NCI-H187 treated with DMSO at 0.1 percent for 48 hours (cell line): ENCODE measurements around the gene COL18A1.

ENCODE experiments used
- DNase-seq: peaks from one replicate; lab custom pipeline; 2025; lab: John Stamatoyannopoulos, UW

Gene COL18A1

GRCh38 chr21:45468971-45469272, 64.0 kb downstream of the COL18A1 start:
- DNase-seq, result no peak

- no peak for DNase-seq
These were observed 64.5 kb downstream of the COL18A1 start for GRCh38 chr21:45469273-45470086.

DNA sequence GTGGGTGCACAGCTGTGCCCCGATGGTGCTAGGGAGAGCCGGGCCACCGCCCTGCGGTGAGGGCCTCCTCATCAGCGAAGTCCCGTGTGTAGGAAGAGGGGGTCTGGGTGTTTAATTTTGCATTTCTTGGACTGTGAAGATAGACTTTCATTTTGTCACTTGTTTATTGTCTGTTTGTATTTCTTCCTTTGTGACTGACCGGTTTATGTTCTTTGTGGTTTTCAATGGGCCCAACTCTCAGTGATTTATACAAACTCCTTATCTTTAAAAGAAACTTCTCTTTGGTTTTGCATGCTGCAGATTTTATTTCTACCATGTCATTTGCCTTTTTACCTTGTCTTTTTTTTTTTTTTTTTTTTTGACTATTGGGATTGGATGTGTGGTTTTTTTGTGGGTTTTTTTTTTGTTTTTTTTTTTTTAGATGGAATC, 65.1 kb downstream of the COL18A1 start:
- DNase-seq, result no peak

DNA sequence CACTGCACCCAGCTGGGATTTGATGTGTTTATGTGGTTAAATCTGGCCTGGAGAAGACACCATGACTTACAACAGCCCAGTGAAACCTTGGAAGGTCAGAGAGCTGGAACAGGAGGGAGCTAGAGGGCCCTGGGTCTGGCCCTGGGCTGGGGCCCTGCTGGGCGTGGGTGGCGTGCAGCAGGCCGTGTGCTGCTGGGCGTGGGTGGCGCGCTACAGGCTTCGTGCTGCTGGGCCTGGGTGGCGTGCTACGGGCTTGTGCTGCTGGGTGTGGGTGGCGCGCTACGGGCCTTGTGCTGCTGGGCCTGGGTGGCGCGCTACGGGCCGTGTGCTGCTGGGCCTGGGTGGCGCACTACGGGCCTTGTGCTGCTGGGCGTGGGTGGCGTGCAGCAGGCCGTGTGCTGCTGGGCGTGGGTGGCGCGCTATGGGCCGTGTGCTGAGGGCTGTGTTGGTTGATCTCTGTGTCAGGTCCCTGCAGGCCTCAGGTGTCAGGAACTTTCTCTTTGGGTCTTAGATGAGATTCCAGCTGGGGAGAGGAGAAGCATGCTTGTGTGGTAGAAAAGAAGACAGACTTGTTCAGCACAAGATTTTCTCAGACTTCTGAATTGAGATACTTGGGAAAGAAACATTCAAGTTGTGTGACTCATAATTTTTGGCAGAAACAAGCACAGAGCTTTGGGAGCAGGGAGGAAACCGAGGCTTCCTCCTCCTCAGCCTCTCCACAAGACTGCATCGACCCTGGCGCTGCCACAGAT, 66.0 kb downstream of the COL18A1 start:
- DNase-seq, result no peak

- no peak for DNase-seq
These were observed 66.7 kb downstream of the COL18A1 start for GRCh38 chr21:45471525-45472221.

DNA sequence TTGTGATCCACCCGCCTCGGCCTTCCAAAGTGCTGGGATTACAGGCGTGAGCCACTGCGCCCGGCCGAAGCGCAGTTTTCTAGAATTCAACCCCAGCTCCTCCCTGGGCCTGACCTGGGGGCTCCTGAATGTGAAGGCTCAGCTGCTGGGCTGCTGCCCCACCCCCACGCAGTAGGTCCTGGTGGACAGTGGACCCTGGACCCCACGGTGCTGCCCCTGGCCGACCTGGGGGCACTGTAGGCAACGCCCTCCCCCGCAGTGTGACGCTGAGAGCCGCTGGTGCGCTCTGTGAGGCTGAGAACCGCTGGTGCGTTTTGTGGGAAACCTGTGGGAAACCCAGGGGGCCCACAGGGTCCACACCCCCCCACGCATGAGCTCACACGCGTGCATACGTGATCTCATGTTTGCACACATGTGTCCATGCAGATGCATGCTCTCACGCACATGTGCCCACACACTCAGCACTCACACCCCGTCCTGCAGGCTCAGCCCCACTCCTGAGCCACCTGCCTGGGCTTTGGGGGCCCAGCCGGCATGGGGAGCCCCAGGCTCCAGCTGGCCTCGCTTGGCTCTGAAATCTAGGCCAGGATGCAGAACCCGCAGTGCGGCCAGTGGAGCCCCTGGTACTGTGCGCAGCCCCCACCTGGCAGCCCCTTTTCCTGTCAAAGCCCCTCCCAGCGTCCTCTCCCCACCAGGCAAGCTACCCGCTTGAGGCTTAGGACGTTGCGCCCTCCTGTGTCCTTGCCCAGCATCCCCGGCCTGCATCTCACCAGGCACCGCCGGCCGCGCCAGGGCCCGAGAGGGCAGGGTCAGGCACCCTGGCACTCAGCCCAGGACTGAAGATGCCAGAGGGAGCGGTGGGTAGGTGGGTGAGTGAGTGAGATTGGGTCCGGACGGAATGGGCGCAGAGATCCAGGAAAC, 67.7 kb downstream of the COL18A1 start:
- no peak for DNase-seq

- DNase-seq, result no peak
These were observed 68.7 kb downstream of the COL18A1 start for GRCh38 chr21:45473496-45474322.

DNA sequence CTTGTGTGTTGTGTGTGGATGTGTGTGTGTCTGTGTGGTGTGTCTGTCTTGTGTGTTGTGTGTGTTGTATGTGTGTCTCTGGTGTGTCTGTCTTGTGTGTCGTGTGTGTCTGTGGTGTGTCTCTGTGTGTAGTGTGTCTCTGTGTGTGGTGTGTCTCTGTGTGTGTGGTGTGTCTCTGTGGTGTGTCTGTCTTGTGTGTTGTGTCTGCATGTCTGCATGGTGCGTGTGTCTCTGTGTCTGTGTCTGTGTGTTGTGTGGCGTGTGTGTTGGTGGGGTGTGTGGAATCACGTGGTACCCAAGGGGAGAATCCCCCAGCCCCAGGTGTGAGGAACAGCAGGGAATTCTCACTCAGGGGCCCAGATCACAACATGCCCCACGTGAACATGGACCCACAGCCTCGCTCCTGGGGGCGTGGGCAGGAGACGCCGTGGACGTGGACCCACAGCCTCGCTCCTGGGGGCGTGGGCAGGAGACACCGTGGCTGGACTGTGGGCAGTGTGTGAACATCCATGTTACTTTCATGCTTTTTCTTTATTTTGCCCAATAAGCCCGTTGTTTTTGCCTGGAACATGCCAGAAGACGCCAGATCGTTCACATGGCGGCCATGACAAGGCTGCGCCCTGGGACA, 69.5 kb downstream of the COL18A1 start:
- no peak for DNase-seq

- DNase-seq, result no peak
These were observed 70.2 kb downstream of the COL18A1 start for GRCh38 chr21:45475004-45475685.

DNA sequence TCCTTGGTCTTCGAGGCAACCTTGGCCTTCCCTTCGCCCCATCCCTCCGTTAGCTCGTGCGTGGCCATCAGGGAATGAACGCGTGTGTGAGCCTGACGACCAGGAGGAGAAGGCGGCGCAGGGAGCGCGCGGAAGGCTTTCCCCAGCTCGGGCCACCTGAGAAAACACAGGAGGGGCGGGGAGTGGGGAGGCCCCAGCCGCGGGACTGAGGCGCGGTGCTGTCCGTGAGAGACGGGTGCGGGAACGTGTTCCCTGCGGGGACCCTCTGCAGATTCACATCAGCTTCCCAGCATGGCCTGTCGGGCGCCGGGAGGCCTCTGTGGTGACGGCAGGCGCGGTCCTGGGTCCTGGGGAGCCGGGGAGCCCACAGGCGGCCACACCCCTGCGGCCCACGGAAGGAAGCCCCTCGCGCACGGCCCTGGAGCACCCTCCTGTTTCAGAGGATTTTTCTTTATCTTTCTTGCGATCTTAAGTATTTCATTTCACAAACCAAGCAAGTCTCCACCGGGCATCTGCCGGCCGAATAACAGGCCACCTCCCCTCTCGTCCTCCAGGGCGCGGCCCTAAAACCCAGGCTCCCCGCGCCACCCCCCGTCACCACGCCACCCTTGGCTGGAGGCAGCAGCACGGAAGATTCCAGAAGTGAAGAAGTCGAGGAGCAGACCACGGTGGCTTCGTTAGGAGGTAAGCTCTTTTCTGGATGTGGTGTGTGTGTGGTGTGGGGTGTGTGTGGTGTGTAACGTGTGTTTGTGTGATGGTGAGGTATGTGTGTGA, 71.0 kb downstream of the COL18A1 start:
- DNase-seq, result no peak

GRCh38 chr21:45476582-45476981, 71.6 kb downstream of the COL18A1 start:
- no peak for DNase-seq

DNA sequence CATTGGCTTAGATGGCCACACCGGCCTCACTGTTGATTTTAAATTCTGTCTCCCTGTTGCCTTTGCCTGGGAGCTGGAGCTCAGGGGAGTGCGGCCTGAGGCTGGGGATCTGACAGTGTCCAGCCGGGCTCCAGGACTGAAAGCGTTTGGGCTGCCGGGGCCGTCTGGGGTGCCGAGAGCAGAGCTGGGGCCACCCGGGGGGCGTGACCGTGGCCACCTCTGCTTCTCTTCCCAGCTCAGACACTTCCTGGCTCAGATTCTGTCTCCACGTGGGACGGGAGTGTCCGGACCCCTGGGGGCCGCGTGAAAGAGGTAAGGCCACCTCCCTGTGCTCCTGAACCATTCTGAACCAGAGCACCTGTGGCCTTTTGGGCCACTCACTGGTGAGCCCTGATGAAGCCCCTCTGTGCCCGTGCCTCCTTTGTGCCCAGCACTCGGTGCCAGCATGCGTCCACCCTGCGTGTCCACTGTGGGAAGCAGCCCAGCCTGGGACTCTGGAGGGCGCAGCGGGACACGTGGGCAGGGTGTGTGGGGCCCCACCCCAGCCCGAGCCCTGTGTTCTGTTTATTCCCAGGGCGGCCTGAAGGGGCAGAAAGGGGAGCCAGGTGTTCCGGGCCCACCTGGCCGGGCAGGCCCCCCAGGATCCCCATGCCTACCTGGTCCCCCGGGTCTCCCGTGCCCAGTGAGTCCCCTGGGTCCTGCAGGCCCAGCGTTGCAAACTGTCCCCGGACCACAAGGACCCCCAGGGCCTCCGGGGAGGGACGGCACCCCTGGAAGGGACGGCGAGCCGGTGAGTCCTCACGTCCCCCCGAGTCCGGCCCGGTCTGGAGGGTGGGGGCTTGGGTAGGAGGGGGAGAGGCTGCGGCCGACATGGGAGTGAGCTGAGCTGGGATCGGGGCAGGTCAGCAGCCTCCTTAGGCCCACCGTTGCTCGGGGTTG, 72.5 kb downstream of the COL18A1 start:
- no peak for DNase-seq

DNA sequence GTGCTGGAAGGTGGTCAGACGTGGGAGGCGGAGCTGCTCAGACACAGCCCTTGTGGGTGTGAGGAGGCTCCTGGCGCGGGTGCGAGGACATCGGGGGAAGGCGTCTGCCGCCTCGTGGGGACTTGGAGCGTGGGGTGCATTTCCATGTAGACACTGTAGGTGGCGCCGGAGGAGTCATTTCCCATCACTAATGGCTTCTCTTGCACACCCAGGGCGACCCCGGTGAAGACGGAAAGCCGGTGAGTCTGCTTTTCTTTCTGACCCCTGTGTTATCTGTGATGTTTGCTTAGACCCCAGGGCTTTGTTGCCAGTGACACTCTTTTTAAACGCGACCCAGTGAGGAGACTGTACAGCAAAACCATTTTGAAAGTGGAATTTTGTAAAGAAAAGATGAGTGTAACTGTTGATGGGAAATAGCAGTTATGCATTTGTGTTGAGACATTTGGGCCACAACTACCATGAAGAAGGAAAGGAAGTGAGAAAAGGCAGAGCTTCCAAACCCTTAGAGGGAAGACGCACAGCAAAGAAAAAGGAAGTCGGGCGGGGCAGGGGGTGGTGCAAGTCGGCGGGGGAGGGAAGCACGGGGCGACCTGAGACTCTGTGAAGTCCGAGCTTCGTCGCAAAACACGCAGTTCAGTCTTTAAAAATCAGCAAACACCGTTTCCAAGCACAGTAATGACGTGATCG, 73.3 kb downstream of the COL18A1 start:
- no peak for DNase-seq

DNA sequence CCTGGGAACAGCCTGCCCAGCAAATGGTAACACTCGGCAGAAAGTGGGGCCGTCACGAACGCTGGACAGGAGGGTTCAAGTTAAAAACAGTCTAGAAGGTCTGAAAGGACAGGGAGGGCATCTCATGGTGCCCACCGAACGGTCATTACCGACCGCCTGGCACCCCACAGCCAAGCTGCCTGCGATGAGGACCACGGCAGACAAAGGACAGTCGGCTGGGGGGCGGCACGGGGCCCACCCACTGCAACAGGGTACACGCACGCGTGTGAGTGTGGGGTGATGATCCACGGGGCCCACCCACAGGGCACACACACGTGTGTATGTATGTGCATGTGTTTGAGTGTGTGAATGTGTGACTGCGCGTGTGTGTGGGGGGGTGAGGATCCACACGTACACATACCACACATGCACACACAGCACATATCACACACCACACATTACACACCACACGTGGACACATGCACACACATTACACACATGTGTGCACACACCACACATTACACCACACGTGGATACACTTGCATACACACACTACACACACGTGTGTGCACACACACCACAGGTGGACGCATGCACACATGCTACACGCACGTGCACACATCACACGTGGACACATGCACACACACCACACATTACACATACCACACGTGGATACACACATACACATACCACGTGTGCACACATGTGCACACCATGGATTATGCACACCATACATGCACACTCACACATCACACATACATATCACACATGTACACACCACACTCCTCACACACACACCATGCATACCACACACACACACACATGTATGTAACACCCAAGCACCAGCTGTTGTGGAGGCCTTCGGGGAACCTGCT, 74.1 kb downstream of the COL18A1 start:
- no peak for DNase-seq

DNA sequence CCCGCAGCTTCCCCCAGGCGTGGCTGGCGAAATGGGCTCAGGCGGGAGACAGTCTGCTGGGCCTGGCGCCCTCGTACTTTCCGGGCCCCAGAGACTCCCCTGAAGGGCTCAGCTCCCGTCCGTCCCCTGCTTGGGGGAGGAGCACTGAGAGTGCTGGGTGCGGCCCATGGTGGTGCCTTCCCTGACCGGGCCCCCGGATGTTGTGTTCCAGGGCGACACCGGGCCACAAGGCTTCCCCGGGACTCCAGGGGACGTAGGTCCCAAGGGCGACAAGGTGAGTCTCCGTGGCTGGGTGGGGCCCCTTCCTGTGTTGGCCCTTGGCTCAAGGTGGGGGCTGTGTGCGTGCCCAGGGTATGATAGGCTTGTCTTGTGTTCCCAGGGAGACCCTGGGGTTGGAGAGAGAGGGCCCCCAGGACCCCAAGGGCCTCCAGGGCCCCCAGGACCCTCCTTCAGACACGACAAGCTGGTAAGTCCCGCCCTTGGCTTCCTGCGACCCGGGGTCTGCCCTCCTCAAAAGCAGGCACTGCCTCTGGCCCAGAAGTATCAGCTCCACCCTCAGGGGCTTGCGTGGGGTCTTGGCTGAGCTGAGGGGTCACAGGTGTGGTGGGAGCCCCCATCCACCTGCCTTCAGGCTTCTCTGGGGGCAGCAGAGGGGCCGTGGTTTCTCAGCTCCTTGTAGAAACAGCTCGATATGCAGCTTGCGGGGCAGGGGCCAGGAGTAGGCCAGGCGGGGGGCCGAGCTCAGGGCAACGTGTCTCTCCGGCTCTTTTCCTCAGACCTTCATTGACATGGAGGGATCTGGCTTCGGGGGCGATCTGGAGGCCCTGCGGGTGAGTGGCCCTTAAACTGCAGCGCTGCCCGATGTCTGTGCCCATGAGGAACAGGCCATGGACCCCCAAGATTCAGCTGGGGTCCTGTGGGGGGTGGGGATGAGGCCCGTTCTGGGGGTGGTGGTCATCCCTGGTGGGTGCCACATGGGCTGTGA, 75.0 kb downstream of the COL18A1 start:
- no peak for DNase-seq
